HepG2 (cell line): Measurements from ENCODE around the gene PFN4. TPM values are rescaled to one million over a fixed set of nuclear protein-coding genes. Genes with fewer than 3 reads are reported as not detected.
A peak's percentile ranks its signal among the peaks of the same experiment; 100 is the strongest.

ENCODE experiments used
- CCDC6 ChIP-seq: sonication (generic); formaldehyde crosslinking; IDR thresholded peaks from 2 replicates; pipeline ENCODE4 v1.8.1; 2022; ENCODE audit warnings: mild to moderate bottlenecking, missing genetic modification reagents, moderate library complexity
- DNMT3B ChIP-seq: conservative IDR thresholded peaks from 2 replicates; pipeline ENCODE4 v1.6.1; 2016; ENCODE audit warnings: missing biosample characterization, control low read depth
- GABPA ChIP-seq, 2 experiments: IDR thresholded peaks; 2 replicates each; pipeline ENCODE4 v1.6.1; 2011 to 2016; ENCODE audit warnings: low read depth in 2 of 2, low read length in 1 of 2, missing biosample characterization in 1 of 2, missing genetic modification characterization in 1 of 2
- IRF1 ChIP-seq: sonication (generic); formaldehyde crosslinking; IDR thresholded peaks from 2 replicates; pipeline ENCODE4 v1.4.0; 2020; ENCODE audit warnings: low read depth, mild to moderate bottlenecking, missing genetic modification reagents
- LBX2 ChIP-seq: sonication (generic); formaldehyde crosslinking; IDR thresholded peaks from 2 replicates; pipeline ENCODE4 v1.5.0; 2020; ENCODE audit warnings: missing genetic modification reagents, mild to moderate bottlenecking, borderline replicate concordance
- MATR3 ChIP-seq: sonication (generic); formaldehyde crosslinking; IDR thresholded peaks from 2 replicates; pipeline ENCODE4 v1.4.0; 2020; ENCODE audit warnings: missing genetic modification reagents
- MYNN ChIP-seq: sonication (generic); formaldehyde crosslinking; IDR thresholded peaks from 2 replicates; pipeline ENCODE4 v1.4.0; 2020; ENCODE audit warnings: mild to moderate bottlenecking, low read depth, missing genetic modification reagents
- NR0B2 ChIP-seq: sonication (generic); formaldehyde crosslinking; IDR thresholded peaks from 2 replicates; pipeline ENCODE4 v1.4.0; 2020; ENCODE audit warnings: mild to moderate bottlenecking, missing genetic modification reagents
- RBM22 ChIP-seq: fragments of 200-400 bp; formaldehyde crosslinking; optimal IDR thresholded peaks from 2 replicates; pipeline ENCODE3; 2017; ENCODE audit warnings: mild to moderate bottlenecking, low read length, moderate library complexity
- RXRA ChIP-seq: sonication (generic); formaldehyde crosslinking; IDR thresholded peaks from 2 replicates; pipeline ENCODE4 v1.5.1; 2020; ENCODE audit warnings: missing genetic modification reagents
- SALL2 ChIP-seq: sonication (generic); formaldehyde crosslinking; IDR thresholded peaks from 2 replicates; pipeline ENCODE4 v1.8.1; 2023; ENCODE audit warnings: mild to moderate bottlenecking, missing genetic modification reagents, inconsistent platforms
- SATB2 ChIP-seq: sonication (generic); formaldehyde crosslinking; IDR thresholded peaks from 2 replicates; pipeline ENCODE4 v1.5.0; 2020; ENCODE audit warnings: missing genetic modification reagents
- SPEN ChIP-seq: sonication (generic); formaldehyde crosslinking; IDR thresholded peaks from 2 replicates; pipeline ENCODE4 v1.5.1; 2020; ENCODE audit warnings: low read depth, mild to moderate bottlenecking, missing genetic modification reagents
- SRSF1 ChIP-seq: fragments of 200-400 bp; formaldehyde crosslinking; optimal IDR thresholded peaks from 2 replicates; pipeline ENCODE3; 2017; ENCODE audit warnings: mild to moderate bottlenecking, low read depth, low read length, moderate library complexity
- TCF7 ChIP-seq: sonication (generic); IDR thresholded peaks from 2 replicates; pipeline ENCODE4 v1.6.1; 2016; ENCODE audit warnings: antibody characterized with exemption, low read depth
- ZFP41 ChIP-seq: sonication (generic); formaldehyde crosslinking; IDR thresholded peaks from 2 replicates; pipeline ENCODE4 v1.4.0; 2020; ENCODE audit warnings: mild to moderate bottlenecking, missing genetic modification reagents, borderline replicate concordance
- ZNF256 ChIP-seq: sonication (generic); formaldehyde crosslinking; conservative IDR thresholded peaks from 2 replicates; pipeline ENCODE4 v1.4.0; 2020; ENCODE audit warnings: missing genetic modification reagents
- ZNF607 ChIP-seq: sonication (generic); formaldehyde crosslinking; IDR thresholded peaks from 2 replicates; pipeline ENCODE4 v1.5.1; 2020; ENCODE audit warnings: missing genetic modification reagents, mild to moderate bottlenecking, borderline replicate concordance
- ZNF615 ChIP-seq: sonication (generic); formaldehyde crosslinking; IDR thresholded peaks from 2 replicates; pipeline ENCODE4 v1.5.0; 2020; ENCODE audit warnings: mild to moderate bottlenecking, missing genetic modification reagents, borderline replicate concordance
- ZNF616 ChIP-seq: sonication (generic); formaldehyde crosslinking; IDR thresholded peaks from 2 replicates; pipeline ENCODE4 v1.5.0; 2020; ENCODE audit warnings: low read depth, mild to moderate bottlenecking, missing genetic modification reagents
- ZNF782 ChIP-seq: sonication (generic); formaldehyde crosslinking; IDR thresholded peaks from 2 replicates; pipeline ENCODE4 v1.4.0; 2020; ENCODE audit warnings: missing genetic modification reagents, mild to moderate bottlenecking, borderline replicate concordance
- ZSCAN25 ChIP-seq: sonication (generic); formaldehyde crosslinking; IDR thresholded peaks from 2 replicates; pipeline ENCODE4 v1.8.0; 2022; ENCODE audit warnings: mild to moderate bottlenecking, missing genetic modification reagents
- ZSCAN31 ChIP-seq: sonication (generic); formaldehyde crosslinking; IDR thresholded peaks from 2 replicates; pipeline ENCODE4 v1.5.0; 2020; ENCODE audit warnings: low read depth, mild to moderate bottlenecking, missing genetic modification reagents
- ZZZ3 ChIP-seq: sonication (generic); formaldehyde crosslinking; IDR thresholded peaks from 2 replicates; pipeline ENCODE4 v1.4.0; 2020; ENCODE audit warnings: missing genetic modification reagents, mild to moderate bottlenecking, borderline replicate concordance
- polyA plus RNA-seq, 8 experiments: library from polyadenylated mRNA; depleted of rRNA in 3 of 8; stranded (reverse) in 7 of 8; unstranded in 1 of 8; fragments of >200 nt; fragmentation: Illumina TruSeq in 4 of 8; extraction: Trizol in 4 of 8; gene quantifications; 2 replicates each; pipeline versions ENCODE4 v1.2.1 to v1.2.3, GENCODE V29; 2011 to 2016; ENCODE audit warnings: low read depth in 4 of 8, missing spikeins in 1 of 8, mixed read lengths in 1 of 8; ENCODE audit not compliant: insufficient read depth in 1 of 8
- total RNA-seq, 5 experiments: library from RNA; depleted of rRNA; stranded (reverse); fragments of >200 nt; fragmentation: Illumina TruSeq; extraction: Trizol; gene quantifications; 2 replicates each; pipeline ENCODE4 v1.2.3, GENCODE V29; 2016; ENCODE audit warnings: low read depth in 1 of 5
- TF ChIP-seq, protein P1 (sequence below): sonication (generic); formaldehyde crosslinking; IDR thresholded peaks from 2 replicates; pipeline ENCODE4 v1.5.0; 2020; ENCODE audit warnings: mild to moderate bottlenecking, missing genetic modification reagents

The PFN4 gene
- total and polyA plus RNA-seq, 2 of the 13 experiments (the other 11 are each of a cell fraction or from before 2014, with no cell fraction given) = 0.12 to 0.20 TPM

DNA sequence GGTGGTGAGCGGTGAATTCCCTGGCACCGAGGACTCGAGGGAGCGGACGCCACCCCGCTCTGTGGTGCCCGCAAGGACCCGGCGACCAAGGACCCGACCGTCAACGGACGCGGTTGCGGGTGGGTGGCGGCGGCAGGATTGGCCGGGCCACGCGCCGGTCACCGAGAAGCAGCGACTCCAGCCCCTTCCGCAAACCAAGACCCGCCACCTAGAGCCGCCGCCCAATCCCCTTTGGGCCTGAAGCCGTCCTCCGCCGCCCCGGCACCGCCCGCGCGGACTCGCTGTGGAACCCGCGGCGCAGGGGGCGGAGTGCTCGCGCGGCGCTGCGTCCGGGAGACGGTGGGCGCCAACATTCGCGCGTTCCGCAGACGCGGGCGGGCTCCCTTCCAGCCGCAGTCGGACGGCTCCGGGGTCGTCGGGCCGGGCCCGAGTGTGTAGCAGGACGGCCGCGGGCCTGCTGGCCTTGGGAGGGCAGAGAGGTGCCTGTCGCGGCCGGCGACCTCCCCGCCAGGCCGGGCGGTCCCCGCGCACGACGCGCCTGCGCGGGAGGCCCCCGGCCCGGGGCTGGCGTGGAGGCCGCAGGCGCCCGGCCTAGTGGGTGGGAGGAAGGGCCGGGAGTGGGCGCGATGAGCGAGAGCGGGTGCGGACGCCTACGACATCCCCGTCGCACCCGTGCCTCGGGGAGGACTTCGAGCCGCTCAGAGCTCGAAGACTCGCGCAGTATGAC, at the start of gene PFN4, which contains the start of gene FAM228B (continued):
- TF ChIP-seq MATR3 (CRISPR knock-in tag) (no peak), IRF1 (peak; percentile 31; the same call in 1 of the 2 replicates), CCDC6 (CRISPR knock-in tag) (peak; percentile 75; the same call in 1 of the 2 replicates), ZNF607 (CRISPR knock-in tag) (peak; percentile 77; the same call in 1 of the 2 replicates), TCF7 (no peak), RXRA (CRISPR knock-in tag) (peak; percentile 72; the same call in 1 of the 2 replicates), GABPA (IDR thresholded peaks at IDR 0.05; ENCODE audit: low read depth, low read length) (no peak), GABPA (CRISPR knock-in tag; IDR thresholded peaks at IDR 0.05; ENCODE audit: low read depth) (no peak), RBM22 (no peak), NR0B2 (CRISPR knock-in tag) (no peak; the same call in 1 of the 2 replicates), SRSF1 (no peak), ZZZ3 (CRISPR knock-in tag) (peak; percentile 50), ZNF615 (CRISPR knock-in tag) (no peak), DNMT3B (no peak), ZSCAN25 (CRISPR knock-in tag) (no peak; the same call in 1 of the 2 replicates), SPEN (peak; percentile 92), ZNF256 (CRISPR knock-in tag) (no peak; the same call in 1 of the 2 replicates), ZFP41 (CRISPR knock-in tag) (peak; percentile 95), ZSCAN31 (CRISPR knock-in tag) (peak; percentile 86; the same call in 1 of the 2 replicates), MYNN (CRISPR knock-in tag) (peak; percentile 79; the same call in 1 of the 2 replicates), SATB2 (no peak), LBX2 (CRISPR knock-in tag) (peak; percentile 55; the same call in 1 of the 2 replicates), ZNF616 (CRISPR knock-in tag) (0 out of 2 replicates have a peak, but pooled peaks have one; percentile 69), ZNF782 (CRISPR knock-in tag) (peak; percentile 77), SALL2 (CRISPR knock-in tag) (peak; percentile 90; the same call in 1 of the 2 replicates)
- TF ChIP-seq, protein P1, sequence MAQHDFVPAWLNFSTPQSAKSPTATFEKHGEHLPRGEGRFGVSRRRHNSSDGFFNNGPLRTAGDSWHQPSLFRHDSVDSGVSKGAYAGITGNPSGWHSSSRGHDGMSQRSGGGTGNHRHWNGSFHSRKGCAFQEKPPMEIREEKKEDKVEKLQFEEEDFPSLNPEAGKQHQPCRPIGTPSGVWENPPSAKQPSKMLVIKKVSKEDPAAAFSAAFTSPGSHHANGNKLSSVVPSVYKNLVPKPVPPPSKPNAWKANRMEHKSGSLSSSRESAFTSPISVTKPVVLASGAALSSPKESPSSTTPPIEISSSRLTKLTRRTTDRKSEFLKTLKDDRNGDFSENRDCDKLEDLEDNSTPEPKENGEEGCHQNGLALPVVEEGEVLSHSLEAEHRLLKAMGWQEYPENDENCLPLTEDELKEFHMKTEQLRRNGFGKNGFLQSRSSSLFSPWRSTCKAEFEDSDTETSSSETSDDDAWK (CRISPR knock-in tag) = no peak
